Right hindlimb (tissue), 1 donor: ENCODE results near the gene CD300LF.

ENCODE experiments used
- DNase-seq: peaks from one replicate; pipeline ENCODE4 v3.0.0-alpha.2; 2018

CD300LF gene

GRCh38 chr17:74745548-74746177, 32.9 kb upstream of the CD300LF start:
- peak; percentile 4 for DNase-seq

- peak; percentile 67 for DNase-seq
Observed at GRCh38 chr17:74744714-74745547, 32.2 kb upstream of the CD300LF start.

GRCh38 chr17:74744349-74744713, 31.6 kb upstream of the CD300LF start:
- DNase-seq = no peak

GRCh38 chr17:74743755-74744154, 31.0 kb upstream of the CD300LF start:
- DNase-seq = no peak

GRCh38 chr17:74742978-74743545, 30.3 kb upstream of the CD300LF start:
- DNase-seq = no peak

GRCh38 chr17:74742153-74742515, 29.4 kb upstream of the CD300LF start:
- no peak for DNase-seq

- DNase-seq = no peak
Observed at GRCh38 chr17:74740641-74741387, 28.1 kb upstream of the CD300LF start.

GRCh38 chr17:74740173-74740572, 27.4 kb upstream of the CD300LF start:
- DNase-seq = no peak

GRCh38 chr17:74739227-74739831, 26.6 kb upstream of the CD300LF start:
- DNase-seq = no peak

- DNase-seq = no peak
Observed at GRCh38 chr17:74738051-74738996, 25.6 kb upstream of the CD300LF start.

GRCh38 chr17:74737299-74738050, 24.8 kb upstream of the CD300LF start:
- DNase-seq = no peak

GRCh38 chr17:74736513-74737298, 24.0 kb upstream of the CD300LF start, which contains the start of gene RAB37:
Gene RAB37, plus strand, starts transcription at chr17:74737256. Its CDS starts 17 bp downstream, at chr17:74737273.
- no peak for DNase-seq

GRCh38 chr17:74734256-74734655, 21.5 kb upstream of the CD300LF start:
- DNase-seq = no peak

GRCh38 chr17:74733365-74734122, 20.8 kb upstream of the CD300LF start:
- DNase-seq = no peak

GRCh38 chr17:74732042-74732867, 19.5 kb upstream of the CD300LF start:
- no peak for DNase-seq

GRCh38 chr17:74731347-74731605, 18.6 kb upstream of the CD300LF start:
- no peak for DNase-seq

- no peak for DNase-seq
Observed at GRCh38 chr17:74730491-74731346, 18.0 kb upstream of the CD300LF start.

GRCh38 chr17:74729866-74730265, 17.1 kb upstream of the CD300LF start:
- no peak for DNase-seq
